Endothelial cell of umbilical vein (primary cell): ENCODE results near the gene MRM2. TPM values are rescaled to one million over a fixed set of nuclear protein-coding genes. Genes with fewer than 3 reads are reported as not detected.

Source experiments
- BruUV-seq: library from RNA; stranded (reverse); fragments of 400-500 nt; replicated peaks from 2 replicates; lab custom pipeline; 2021; lab: Mats Ljungman, UMichigan
- CTCF ChIA-PET: fragments of 300-600, 350-600 bp; sonication (Branson Sonifier 250); formaldehyde crosslinking; loops from one replicate; lab custom pipeline; 2021; ENCODE audit warnings: antibody characterized with exemption, inconsistent platforms; lab: Charles Lee
- POLR2A ChIA-PET: fragments of 300-600, 350-600 bp; sonication (Branson Sonifier 250); formaldehyde crosslinking; loops from one replicate; lab custom pipeline; 2021; ENCODE audit warnings: antibody characterized with exemption, inconsistent platforms; lab: Charles Lee
- DNase-seq: peaks from one replicate; pipeline ENCODE4 v3.0.0-alpha.2; 2011; ENCODE audit warnings: low read depth, low spot score
- FAIRE-seq: peaks from 2 replicates; lab custom pipeline; 2011; peaks lifted over from hg19 to GRCh38; lab: Jason Lieb, UNC
- H2AFZ ChIP-seq: 2 replicates; pipeline ENCODE4 v1.6.0; 2012; ENCODE audit warnings: low read depth, low read length, control low read depth, inconsistent platforms
- H3K27ac ChIP-seq: 2 replicates; pipeline ENCODE4 v1.5.1; 2011; ENCODE audit warnings: low read depth, mild to moderate bottlenecking, control low read depth, low read length, moderate library complexity; ENCODE audit not compliant: insufficient read depth
- H3K27me3 ChIP-seq, 2 experiments: 2 replicates each; pipeline versions ENCODE4 v1.6.0 to v1.6.1; 2011; ENCODE audit warnings: low read length in 2 of 2, mixed read lengths in 1 of 2; ENCODE audit not compliant: control insufficient read depth in 2 of 2, insufficient read depth in 2 of 2
- H3K36me3 ChIP-seq, 2 experiments: 2 replicates in 1 of 2; 3 replicates in 1 of 2; pipeline ENCODE4 v1.5.1; 2011; ENCODE audit warnings: low read length in 2 of 2, mild to moderate bottlenecking in 1 of 2, moderate library complexity in 1 of 2; ENCODE audit not compliant: control insufficient read depth in 2 of 2, insufficient read depth in 2 of 2; ENCODE audit errors: extremely low read depth in 1 of 2
- H3K4me1 ChIP-seq: 3 replicates; pipeline ENCODE4 v1.5.1; 2011; ENCODE audit warnings: mild to moderate bottlenecking, low read length; ENCODE audit not compliant: control insufficient read depth, insufficient read depth; ENCODE audit errors: extremely low read depth
- H3K4me2 ChIP-seq: 2 replicates; pipeline ENCODE4 v1.6.1; 2011; ENCODE audit warnings: low read length, control low read depth, mixed read lengths; ENCODE audit not compliant: insufficient read depth
- H3K4me3 ChIP-seq, 3 experiments: fragments of 200-600 bp in 1 of 3; sonication (generic), shearing (Covaris generic) in 1 of 3; replicated peaks in 1 of 3; 2 replicates each; pipeline ENCODE4 v1.5.1; 2011 to 2016; ENCODE audit warnings: control low read depth in 3 of 3, low read length in 3 of 3, mild to moderate bottlenecking in 2 of 3, inconsistent platforms in 1 of 3, low read depth in 1 of 3, moderate library complexity in 1 of 3; ENCODE audit not compliant: insufficient read depth in 1 of 3
- H3K79me2 ChIP-seq: 2 replicates; pipeline ENCODE4 v1.6.0; 2012; ENCODE audit warnings: low read length, inconsistent platforms; ENCODE audit not compliant: control insufficient read depth, insufficient read depth
- H3K9ac ChIP-seq: replicated peaks from 2 replicates; pipeline ENCODE3; 2011; ENCODE audit warnings: low read length, control low read depth; ENCODE audit not compliant: insufficient read depth; ENCODE audit errors: extremely low read depth
- H3K9me1 ChIP-seq: replicated peaks from 3 replicates; pipeline ENCODE4 v1.6.0; 2011; ENCODE audit warnings: mild to moderate bottlenecking, low read length; ENCODE audit not compliant: control insufficient read depth, insufficient read depth; ENCODE audit errors: extremely low read depth
- H3K9me3 ChIP-seq: replicated peaks from 2 replicates; pipeline ENCODE4 v1.5.1; 2012; ENCODE audit warnings: low read length, inconsistent platforms; ENCODE audit not compliant: control insufficient read depth, insufficient read depth
- H4K20me1 ChIP-seq: replicated peaks from 2 replicates; pipeline ENCODE3; 2011; ENCODE audit warnings: mild to moderate bottlenecking, low read length; ENCODE audit not compliant: control insufficient read depth, insufficient read depth; ENCODE audit errors: extremely low read depth
- CTCF ChIP-seq, 2 donors: IDR thresholded peaks; 1 replicate in 1 of 2; 2 replicates in 1 of 2; pipeline ENCODE4 v1.5.1; 2011; ENCODE audit warnings: low read length in 2 of 2, mild to moderate bottlenecking in 2 of 2, moderate library complexity in 2 of 2, control low read depth in 1 of 2, inconsistent platforms in 1 of 2, low read depth in 1 of 2; ENCODE audit not compliant: insufficient read depth in 1 of 2; ENCODE audit errors: extremely low read depth in 1 of 2
- EZH2 ChIP-seq: IDR thresholded peaks from 2 replicates; pipeline ENCODE4 v1.6.1; 2012; ENCODE audit warnings: borderline replicate concordance, low read depth, mild to moderate bottlenecking, moderate library complexity, low read length, inconsistent platforms; ENCODE audit not compliant: severe bottlenecking
- FOS ChIP-seq: IDR thresholded peaks from 2 replicates; pipeline ENCODE4 v1.6.1; 2011; ENCODE audit warnings: mild to moderate bottlenecking, low read length, moderate library complexity, borderline replicate concordance; ENCODE audit not compliant: insufficient read depth
- GATA2 ChIP-seq: IDR thresholded peaks from 2 replicates; pipeline ENCODE4 v1.7.0; 2011; ENCODE audit warnings: low read depth, mild to moderate bottlenecking, moderate library complexity, mixed read lengths, low read length; ENCODE audit not compliant: insufficient read length, insufficient read depth
- JUN ChIP-seq: IDR thresholded peaks from 2 replicates; pipeline ENCODE4 v1.6.1; 2011; ENCODE audit warnings: borderline replicate concordance, low read depth; ENCODE audit not compliant: insufficient read length, insufficient read depth
- MYC ChIP-seq: IDR thresholded peaks from one replicate; pipeline ENCODE4 v1.6.1; 2011; ENCODE audit warnings: mild to moderate bottlenecking, low read depth, low read length
- POLR2A ChIP-seq: IDR thresholded peaks from 2 replicates; pipeline ENCODE4 v1.6.1; 2012; ENCODE audit warnings: low read depth, mild to moderate bottlenecking, control low read depth, low read length
- POLR2AphosphoS5 ChIP-seq: IDR thresholded peaks from 2 replicates; pipeline ENCODE4 v1.6.1; 2012; ENCODE audit warnings: low read depth, mild to moderate bottlenecking, control low read depth, low read length, moderate library complexity; ENCODE audit not compliant: insufficient read depth
- dilution Hi-C: fragments of 300-500 bp; cut with MboI; formaldehyde crosslinking; loops from one replicate; pipeline ENCODE4 v1.15.0; 2019; ENCODE audit warnings: low sequenced_read_pairs; ENCODE audit not compliant: extremely low pct_ligation_motif_present
- intact Hi-C: fragments of 100-400 bp; cut with micrococcal nuclease; formaldehyde crosslinking; loops from one replicate; pipeline ENCODE4 v1.10.0; 2022
- polyA plus RNA-seq, 4 experiments: library from polyadenylated mRNA; depleted of rRNA in 3 of 4; stranded (reverse) in 3 of 4; unstranded in 1 of 4; fragments of >200 nt; gene quantifications; 2 replicates each; pipeline versions ENCODE4 v1.2.1 to v1.2.3, GENCODE V29; 2011 to 2012; ENCODE audit warnings: missing spikeins in 1 of 4
- total RNA-seq: library from RNA; stranded (reverse); gene quantifications from 2 replicates; pipeline ENCODE4 v1.2.3, GENCODE V29; 2021
- TF ChIP-seq, protein P1 (sequence below): IDR thresholded peaks from 2 replicates; pipeline ENCODE4 v1.6.1; 2011; ENCODE audit not compliant: insufficient read depth, insufficient read length

MRM2 gene
- total and polyA plus RNA-seq, 2 donors (not counting 3 experiments of a cell fraction or from before 2014, with no cell fraction given) = 10.6 to 20.8 TPM

DNA sequence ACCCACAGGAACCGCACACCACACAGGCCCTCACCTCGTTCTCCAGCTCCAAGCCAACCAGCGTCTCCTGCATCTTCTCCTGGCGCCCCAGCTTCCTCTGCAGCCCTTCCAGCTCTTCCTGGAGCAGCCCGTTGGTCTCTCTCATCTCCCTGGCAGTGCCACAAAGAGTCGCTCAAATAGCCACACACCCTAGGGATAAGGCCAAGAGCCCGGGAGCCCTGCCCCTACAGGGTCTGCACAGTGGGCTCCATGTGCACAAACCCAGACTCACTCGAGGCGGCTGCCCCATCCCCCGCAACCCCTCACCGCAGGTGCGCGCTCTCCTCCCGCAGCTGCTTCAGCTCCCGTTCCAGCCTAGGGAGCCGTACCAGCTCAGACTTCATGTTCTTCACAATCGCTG, 26.2 kb downstream of the MRM2 start:
- no TSS peak for BruUV-seq
- Histone ChIP-seq H3K36me3 (peaks cover 7 to 37% of the 10 kb centered on the region in 2 experiments), H3K79me2 (no peaks in the 10 kb centered on the region), H3K4me1 (no peaks in the 10 kb centered on the region), H3K4me3 (no peak overlapping the region), H3K9me1 (no peaks in the 10 kb centered on the region), H3K27me3 (no peaks in the 10 kb centered on the region), H3K9me3 (no peaks in the 10 kb centered on the region), H4K20me1 (no peaks in the 10 kb centered on the region), H3K27ac (no peak overlapping the region), H3K4me2 (no peak overlapping the region), H3K9ac (no peak overlapping the region), H2AFZ (no peak overlapping the region)
- ChIA-PET POLR2A (no interaction called here), CTCF (interaction anchor here (1.4 kb wide), 1 partner anchor 21 kb away, joined by 3 read pairs; no protein-coding TSS in a partner anchor)
- intact Hi-C loops = no loop called here
- dilution Hi-C loops = no loop called here
- no peak for FAIRE-seq
- TF ChIP-seq CTCF (IDR thresholded peaks at IDR 0.05; ENCODE audit: extremely low read depth in 1 of 2, insufficient read depth in 1 of 2, low read depth in 1 of 2, low read length in 2 of 2) (no peak), FOS (no peak), JUN (no peak), GATA2 (no peak), POLR2AphosphoS5 (no peak), EZH2 (no peak), MYC (no peak), POLR2A (no peak)
- TF ChIP-seq, protein P1, sequence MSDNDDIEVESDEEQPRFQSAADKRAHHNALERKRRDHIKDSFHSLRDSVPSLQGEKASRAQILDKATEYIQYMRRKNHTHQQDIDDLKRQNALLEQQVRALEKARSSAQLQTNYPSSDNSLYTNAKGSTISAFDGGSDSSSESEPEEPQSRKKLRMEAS = no peak
- DNase-seq = no peak
